HG03558 (cell line): ENCODE measurements around the gene WDFY3.

Experiments used
- ATAC-seq: cut with Tn5 transposase; IDR thresholded peaks from one replicate; pipeline ENCODE4 v1.9.1; 2021; ENCODE audit warnings: moderate number of reproducible peaks; ENCODE audit not compliant: unreplicated experiment; ENCODE audit errors: extremely low read depth

The WDFY3 gene

GRCh38 chr4:84734037-84734436, 232.5 kb downstream of the WDFY3 start:
- ATAC-seq: no peak

GRCh38 chr4:84733343-84734033, 233.0 kb downstream of the WDFY3 start:
- ATAC-seq: no peak

DNA sequence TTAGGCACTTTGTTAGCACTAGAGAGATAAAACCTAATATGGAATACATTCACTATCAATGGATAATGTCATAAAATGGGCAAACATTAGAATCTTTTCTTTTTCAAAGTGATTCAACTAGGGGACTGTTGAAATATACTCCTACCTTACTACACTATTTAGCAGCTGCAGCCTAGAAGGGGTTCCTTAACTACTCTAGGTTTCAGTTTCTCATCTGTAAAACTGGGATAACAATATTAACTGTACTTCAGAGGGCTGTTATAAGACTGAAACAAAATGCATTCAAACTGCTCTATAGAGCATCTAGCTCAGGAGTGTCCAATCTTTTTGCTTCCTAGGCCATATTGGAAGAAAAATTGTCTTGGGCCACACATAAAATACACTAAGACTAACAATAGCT, 236.1 kb downstream of the WDFY3 start:
- ATAC-seq: no peak

GRCh38 chr4:84727491-84727890, 239.0 kb downstream of the WDFY3 start:
- ATAC-seq: no peak

DNA sequence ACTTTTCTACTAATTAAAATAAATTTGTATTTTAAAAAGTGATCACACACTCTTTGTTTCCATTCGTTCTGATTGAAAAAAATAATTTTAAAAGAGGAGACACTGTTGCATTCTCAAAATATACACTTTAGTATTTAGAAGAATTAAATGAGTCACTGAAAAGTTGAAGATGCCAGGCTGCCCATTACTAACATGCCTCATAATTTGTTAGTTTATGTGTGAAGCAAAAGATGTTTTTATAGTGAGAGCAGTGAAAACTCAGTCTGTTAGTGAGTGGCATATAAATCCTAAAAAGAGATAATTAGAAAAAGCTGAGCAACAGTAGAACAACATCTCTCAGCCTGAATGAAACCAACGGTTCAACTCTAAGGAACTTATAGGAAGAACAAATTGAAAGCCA, 240.1 kb downstream of the WDFY3 start:
- no peak for ATAC-seq

DNA sequence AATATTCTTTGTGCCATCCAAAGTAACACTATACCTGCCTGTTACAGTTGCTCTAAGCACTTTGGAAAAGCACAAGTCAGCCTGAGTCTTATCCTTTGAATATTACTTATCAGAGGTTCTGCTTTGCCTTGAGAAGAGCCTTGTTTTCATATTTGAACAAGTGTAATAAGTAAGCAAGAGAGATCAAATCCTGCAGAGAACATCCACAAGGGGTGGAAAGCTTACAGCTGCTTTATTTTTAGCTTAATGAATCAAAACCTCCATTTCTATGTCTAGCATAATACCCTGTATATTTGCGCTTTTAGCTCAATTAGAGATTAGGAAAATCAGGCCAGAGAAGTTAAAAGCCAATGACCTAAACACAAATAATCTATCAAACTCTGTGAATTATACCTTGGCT, 243.8 kb downstream of the WDFY3 start:
- no peak for ATAC-seq

DNA sequence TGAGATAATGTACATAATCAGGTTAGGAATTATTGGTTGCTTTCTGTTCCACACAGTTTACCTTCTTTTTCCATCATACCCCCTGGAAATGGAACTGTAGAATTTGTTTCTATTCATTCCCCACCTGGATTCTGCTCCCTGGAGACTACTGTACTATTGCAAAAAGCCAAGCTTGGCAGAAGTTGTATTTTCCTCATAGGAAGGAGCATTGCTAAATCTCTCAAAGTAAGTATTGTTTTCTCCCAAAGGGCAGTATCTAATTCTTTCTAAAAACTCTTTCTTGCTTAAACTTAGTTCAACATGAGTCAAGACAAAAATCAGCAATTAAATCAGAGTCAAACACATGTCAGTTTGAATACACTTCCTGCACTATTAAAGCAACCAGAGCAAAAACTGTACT, 247.4 kb downstream of the WDFY3 start:
- no peak for ATAC-seq

- no peak for ATAC-seq
Measured at GRCh38 chr4:84718699-84719098, 247.8 kb downstream of the WDFY3 start.

DNA sequence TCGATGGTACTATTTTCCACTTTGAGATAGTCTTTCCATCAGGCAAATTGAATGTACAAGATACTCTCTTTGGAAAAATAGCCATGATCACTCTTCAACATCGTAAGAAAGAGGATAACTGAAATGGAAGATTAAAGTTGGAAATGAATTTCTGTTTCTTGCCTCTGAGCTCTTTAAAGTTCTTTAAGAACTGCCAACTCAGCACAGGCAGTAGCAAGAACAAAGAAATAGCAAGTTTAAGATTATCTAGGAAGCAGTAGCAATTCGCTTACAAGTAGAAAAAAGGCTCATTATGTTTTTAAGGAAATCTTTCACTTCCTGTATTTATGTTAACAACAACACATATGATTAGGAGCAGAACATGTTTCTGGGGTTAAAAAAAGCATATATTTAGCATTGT, 255.9 kb downstream of the WDFY3 start:
- no peak for ATAC-seq

DNA sequence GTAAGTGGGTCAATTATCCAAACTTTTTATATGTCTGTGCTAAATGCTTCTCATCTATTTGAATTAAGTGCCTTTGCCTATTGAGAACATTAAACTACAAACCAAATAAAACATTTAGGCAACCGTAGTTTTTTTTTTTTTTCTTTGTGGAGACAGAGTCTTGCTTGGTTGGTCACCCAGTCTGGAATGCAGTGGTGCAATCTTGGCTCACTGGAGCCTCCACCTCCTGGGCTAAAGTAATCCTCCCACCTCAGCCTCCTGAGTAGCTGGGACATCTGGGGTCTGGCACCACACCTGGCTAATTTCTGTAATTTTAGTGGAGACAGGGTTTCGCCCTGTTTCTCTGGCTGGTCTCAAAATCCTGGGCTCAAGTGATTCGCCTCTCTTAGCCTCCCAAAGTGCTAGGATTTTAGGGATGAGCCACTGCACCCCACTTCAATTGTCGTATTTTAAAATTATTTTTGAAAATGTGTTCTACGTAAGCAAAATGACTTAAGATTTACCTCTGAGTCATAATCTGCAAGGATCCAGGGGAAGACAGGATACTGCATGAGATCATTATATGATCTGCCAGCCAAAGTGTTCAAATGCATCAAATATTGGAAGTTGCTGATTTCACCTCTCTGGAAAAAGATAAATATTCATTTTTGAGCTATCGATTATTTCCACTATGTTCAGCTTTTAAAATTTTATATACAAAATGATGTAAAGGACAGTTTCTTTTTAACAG, 257.9 kb downstream of the WDFY3 start:
- no peak for ATAC-seq

- ATAC-seq: no peak
Measured at GRCh38 chr4:84706286-84706685, 260.2 kb downstream of the WDFY3 start.

GRCh38 chr4:84699001-84699671, 267.4 kb downstream of the WDFY3 start:
- no peak for ATAC-seq

GRCh38 chr4:84697615-84698201, 268.8 kb downstream of the WDFY3 start:
- ATAC-seq: no peak

GRCh38 chr4:84697159-84697558, 269.3 kb downstream of the WDFY3 start:
- ATAC-seq: no peak

- ATAC-seq: no peak
Measured at GRCh38 chr4:84691800-84692199, 274.7 kb downstream of the WDFY3 start.

GRCh38 chr4:84691170-84691691, 275.3 kb downstream of the WDFY3 start:
- ATAC-seq: no peak

DNA sequence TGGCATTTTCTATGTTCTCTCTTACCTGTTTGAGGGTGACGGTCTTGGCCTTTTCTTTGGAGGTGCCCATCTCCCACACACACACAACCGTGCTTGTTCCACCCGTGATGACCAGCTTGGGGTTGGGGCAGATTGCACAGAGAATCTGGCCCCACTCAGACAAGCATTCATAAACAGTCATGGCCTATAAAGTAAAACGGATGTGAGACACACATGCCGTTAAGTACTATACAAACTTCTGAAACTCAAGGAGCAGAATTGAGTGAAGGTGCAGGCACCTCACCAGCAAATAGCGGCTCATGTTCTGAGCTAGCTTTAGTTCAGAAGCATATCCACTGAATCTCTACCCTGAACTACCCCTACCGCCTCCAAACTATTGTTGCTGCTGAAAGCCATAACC, 276.0 kb downstream of the WDFY3 start:
- ATAC-seq: no peak

DNA sequence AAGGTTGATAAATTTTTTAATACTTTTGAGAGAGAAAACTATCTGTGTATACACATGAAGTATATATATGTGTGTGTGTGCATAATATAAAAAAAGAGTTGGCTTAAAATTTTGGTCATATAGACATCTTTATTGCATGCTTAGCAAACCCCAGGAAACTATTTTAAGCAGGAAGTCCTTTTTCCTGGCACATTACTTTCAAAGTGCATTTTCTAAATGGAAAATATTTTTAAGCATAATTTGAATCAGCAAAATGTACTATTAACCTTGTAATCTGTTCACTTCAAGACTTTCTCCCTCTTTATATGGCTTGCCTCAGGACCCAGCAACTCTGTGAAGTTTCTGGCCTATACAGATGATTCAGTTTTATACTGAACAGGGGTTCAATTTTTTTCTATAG, 277.3 kb downstream of the WDFY3 start:
- ATAC-seq: no peak

GRCh38 chr4:84688605-84689004, 277.9 kb downstream of the WDFY3 start:
- no peak for ATAC-seq

- no peak for ATAC-seq
Measured at GRCh38 chr4:84685105-84685504, 281.4 kb downstream of the WDFY3 start.

- no peak for ATAC-seq
Measured at GRCh38 chr4:84684361-84684760, 282.1 kb downstream of the WDFY3 start.
